Endothelial cell of hepatic sinusoid (primary cell): ENCODE results near the gene NCKAP5.

Experiments used
- in situ Hi-C: cut with HindIII; loops from 2 replicates; pipeline ENCODE4 v1.10.0; 2017; ENCODE audit warnings: low sequenced_read_pairs

The NCKAP5 gene

GRCh38 chr2:133063775-133064174, 504.5 kb downstream of the NCKAP5 start:
- in situ Hi-C loops: no loop called here

- in situ Hi-C loops: no loop called here
Measured at GRCh38 chr2:133062931-133063665, 505.2 kb downstream of the NCKAP5 start.

- in situ Hi-C loops: no loop called here
Measured at GRCh38 chr2:133061874-133062593, 506.2 kb downstream of the NCKAP5 start.

DNA sequence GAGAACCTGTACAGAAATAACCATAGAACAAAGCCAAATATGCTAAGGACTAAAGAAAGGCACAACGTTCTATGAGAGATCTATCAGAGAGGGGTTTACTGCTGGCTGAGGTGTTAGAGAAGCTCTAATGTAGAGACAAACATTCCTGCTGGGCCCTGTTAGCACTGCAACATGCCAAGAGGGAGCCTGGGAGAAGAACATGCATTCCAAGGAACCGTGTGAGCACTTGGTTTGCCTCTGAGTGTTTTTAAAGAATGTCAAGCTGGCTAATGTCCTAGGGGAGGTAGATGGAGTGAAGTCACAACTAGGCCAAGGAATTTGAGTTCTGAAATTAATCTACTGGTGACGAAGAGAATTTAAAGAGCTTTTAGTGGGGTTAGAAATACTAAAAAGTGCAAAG, 514.0 kb downstream of the NCKAP5 start:
- in situ Hi-C loops: no loop called here

- in situ Hi-C loops: no loop called here
Measured at GRCh38 chr2:133053541-133053940, 514.7 kb downstream of the NCKAP5 start.

GRCh38 chr2:133045787-133046186, 522.5 kb downstream of the NCKAP5 start:
- in situ Hi-C loops: no loop called here

GRCh38 chr2:133044556-133044955, 523.7 kb downstream of the NCKAP5 start:
- in situ Hi-C loops: no loop called here

- in situ Hi-C loops: no loop called here
Measured at GRCh38 chr2:133040170-133040569, 528.1 kb downstream of the NCKAP5 start.

DNA sequence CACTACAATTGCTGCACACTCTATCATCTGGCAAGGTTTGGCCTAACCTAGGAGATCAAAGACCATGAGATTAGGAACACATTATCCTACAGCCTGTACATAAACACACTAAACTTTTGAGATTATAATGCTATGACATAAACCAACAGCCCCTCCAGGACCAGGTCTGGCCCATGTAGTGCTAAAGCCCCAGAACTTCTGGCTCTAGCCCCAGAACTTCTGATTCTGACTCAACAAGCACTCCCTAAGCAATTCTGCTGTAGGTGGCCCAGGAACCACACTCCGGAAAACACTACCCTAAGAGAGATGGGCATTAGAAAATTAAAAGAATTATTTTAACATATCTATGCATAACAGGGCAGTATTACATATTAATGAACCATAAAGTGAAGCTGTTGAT, 528.7 kb downstream of the NCKAP5 start:
- in situ Hi-C loops: no loop called here

GRCh38 chr2:133026536-133027177, 541.6 kb downstream of the NCKAP5 start:
- in situ Hi-C loops: no loop called here

- in situ Hi-C loops: no loop called here
Measured at GRCh38 chr2:133025004-133025403, 543.3 kb downstream of the NCKAP5 start.

DNA sequence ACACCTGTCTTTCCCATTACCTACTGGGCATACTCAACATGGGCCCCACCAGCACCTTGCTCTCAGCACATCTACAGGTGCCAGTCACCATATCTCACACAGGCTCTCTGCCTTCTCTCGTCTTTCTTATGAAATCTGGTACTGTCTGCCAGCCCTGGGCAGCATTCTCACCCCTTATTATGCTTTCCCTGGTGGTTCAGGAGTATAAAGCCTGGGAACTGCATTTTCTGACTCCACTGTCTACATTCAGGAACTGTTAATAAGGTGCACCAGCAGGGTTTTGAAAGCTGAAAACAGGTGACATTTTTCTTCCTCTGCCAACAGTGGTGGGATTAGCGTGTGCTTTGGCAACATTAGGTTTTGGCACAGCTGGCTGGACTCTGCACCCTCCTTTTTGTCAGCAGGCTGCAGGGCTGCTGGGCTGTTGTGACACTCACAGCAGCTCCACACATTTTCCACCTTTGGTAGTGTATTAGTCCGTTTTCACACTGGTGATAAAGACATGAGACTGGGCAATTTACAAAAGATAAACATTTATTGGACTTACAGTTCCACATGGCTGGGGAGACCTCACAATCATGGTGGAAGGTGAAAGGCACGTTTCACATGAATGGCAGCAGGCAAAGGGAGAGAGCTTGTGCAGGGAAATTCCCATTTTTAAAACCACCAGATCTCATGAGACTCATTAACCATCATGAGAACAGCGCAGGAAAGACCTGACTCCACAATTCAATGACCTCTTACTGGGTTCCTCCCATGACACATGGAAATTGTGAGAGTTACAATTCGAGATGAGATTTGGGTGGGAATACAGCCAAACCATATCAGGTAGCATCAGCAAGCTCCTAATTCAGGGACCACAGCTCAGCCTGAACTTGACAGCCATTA, 555.2 kb downstream of the NCKAP5 start:
- in situ Hi-C loops: no loop called here

DNA sequence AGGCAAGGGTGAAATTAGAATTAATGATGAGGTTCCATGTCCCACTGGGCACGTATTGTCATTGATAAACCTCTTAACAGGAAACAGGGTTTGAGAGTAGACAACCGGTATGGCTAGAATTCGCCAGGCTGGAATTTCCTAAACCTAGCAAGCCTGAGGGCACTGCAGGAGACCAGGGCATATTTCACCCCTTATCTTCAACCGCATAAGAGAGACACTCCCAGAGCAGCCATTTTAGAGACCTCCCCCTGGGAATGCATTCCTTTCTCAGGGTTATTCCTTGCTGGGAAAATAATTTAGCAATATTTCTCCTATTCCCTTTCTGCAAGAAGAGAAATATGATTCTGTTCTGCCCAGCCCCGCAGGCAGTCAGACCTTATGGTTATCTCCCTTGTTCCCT, 563.6 kb downstream of the NCKAP5 start:
- in situ Hi-C loops: no loop called here

DNA sequence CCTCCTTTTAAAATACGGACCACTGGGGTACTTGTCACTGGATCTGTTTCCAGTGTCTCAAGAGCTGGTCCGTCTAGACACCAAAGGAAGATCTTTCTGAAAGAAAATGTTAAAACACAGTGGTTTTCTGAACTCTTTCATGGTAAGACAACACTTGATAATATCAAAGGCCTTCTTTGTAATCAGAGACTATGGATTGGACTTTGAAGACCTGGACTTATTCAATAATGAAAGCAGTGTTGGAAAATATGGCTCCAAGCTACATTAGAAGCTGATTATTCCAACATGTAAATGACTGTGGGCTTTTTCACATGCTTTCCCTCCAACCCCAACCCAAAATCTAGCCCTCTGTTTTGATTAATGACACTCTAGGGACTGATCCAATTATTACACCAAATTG, 568.8 kb downstream of the NCKAP5 start:
- in situ Hi-C loops: no loop called here

DNA sequence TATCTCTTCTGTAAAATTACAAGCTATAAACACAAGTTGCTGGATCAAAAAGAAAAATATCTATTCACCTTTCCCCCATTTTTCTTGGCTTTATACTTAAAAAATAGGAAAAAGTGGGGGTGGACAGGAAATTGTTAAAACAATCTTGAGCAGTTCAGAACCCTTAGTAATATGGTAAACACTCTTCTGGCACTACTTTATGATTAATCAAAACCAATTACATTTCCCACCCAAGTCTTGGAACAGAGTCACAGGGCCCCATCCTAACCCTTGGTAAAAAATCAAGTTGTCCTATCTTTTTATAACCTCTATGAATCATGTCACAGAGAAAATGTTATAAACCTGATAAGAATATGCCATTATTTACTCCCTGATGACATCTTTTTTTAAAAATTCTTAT, 570.0 kb downstream of the NCKAP5 start:
- in situ Hi-C loops: no loop called here

DNA sequence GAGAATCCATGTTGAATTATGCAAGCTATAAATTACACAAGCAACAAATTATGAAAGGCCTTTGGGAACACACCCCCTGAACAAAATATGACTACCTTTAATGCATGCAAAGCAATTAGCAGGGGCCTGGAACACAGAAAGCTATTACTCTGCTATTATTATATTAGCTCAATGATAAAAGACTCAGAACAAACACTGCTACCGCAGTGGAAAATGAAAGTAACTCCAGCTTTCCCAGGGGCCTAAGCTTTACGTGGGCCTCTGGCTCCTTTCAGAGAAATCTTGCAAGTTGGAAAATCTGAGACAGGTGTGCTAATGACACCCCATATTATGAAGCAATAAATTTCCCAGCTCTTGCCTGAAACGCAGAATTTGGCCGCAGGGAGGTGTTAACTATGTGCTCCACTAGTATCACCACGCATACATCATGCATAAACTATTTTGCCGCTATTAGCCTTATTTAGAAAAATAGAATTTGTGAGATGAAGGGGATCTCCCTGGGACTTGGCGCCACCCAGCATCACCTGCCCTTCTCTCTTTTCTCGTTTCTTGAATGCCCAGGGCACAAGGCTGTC, 576.7 kb downstream of the NCKAP5 start:
- in situ Hi-C loops: no loop called here

DNA sequence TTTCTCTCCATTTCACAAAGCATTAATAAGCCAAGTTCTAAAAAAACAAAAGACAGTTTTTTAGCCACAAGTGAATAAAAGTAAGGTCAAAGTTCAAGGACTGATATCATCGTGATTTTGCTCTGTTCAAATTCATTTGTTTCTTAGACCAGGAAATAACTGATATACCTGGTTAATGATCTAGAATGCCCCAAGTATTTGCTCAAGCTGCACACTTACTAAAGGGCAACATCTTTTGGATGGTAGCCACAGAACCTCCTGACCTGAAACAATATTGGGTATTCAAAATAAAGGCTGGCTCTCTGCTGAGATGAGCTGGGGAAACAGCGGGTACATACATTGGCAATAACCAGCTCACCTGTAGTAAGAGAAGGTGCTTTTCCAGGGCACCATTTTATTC, 583.5 kb downstream of the NCKAP5 start:
- in situ Hi-C loops: no loop called here

DNA sequence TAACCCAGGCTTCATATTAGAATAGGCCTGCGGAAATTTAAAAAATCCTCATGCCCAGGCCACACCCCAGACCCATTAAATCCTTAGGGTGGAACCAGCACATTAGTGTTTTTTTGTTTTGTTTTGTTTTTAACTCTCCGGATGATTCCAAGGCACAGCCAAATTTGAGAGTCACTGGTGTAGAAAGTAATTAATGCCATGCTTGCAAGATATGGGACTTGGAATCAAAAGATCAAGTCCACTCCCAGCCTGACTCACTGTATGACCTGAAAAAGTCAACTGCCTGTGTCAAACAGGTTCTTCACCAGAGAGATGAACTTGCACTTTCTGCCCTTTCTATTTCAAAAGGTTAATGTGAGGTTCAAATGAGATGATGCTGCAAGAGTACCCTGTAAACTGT, 588.0 kb downstream of the NCKAP5 start:
- in situ Hi-C loops: no loop called here

DNA sequence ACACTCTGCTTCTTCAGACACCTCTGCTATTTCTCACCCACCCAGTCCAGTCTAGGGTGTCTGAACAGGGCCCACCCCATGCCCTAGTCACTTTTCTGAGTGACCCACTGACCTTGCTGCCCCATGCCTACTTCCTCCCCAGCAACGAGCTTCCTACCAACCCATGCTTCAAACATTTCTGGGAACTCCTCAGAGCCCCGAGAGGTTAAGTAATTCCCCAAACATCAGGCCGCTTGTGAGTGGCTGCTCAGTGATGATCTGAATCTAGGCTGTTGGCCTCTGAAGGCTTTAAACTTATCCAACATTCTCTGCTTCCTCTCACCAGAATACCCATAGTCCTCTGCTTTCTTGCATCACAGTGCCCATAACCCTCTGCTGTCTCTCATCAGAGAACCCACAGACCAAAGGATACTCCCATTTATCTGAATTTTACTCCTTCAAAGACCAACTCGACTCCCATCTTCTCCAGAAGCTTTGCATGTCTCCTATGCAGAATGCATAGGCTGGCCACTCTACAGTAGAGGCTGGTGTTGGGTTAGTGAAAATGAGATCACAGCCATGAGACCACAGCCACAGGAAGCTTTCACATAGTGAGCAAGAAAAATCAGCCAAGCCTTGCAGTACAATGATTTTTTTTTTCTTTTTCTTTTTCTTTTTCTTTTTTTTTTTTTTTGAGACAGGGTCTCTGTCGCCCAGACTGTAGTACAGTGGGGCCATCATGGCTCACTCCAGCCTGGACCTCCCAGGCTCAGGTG, 588.7 kb downstream of the NCKAP5 start:
- in situ Hi-C loops: no loop called here

GRCh38 chr2:132978840-132979239, 589.4 kb downstream of the NCKAP5 start:
- in situ Hi-C loops: no loop called here
